T-helper 2 cell treated with Interferon-gamma antibody and Interleukin-4, amounts not matched to agents 5 μg/mL and 100 μg/mL, for 36 hours (primary cell): ENCODE measurements around the gene STX16.

Experiments
- DNase-seq: peaks from one replicate; pipeline ENCODE4 v3.0.0; 2021; ENCODE audit warnings: low spot score
- H3K27ac Mint-ChIP-seq: one replicate; pipeline ENCODE4 v1.8.0; 2021; ENCODE audit warnings: mild to moderate bottlenecking, mixed read lengths
- H3K27me3 Mint-ChIP-seq: one replicate; pipeline ENCODE4 v1.8.0; 2021; ENCODE audit warnings: low read depth, mixed read lengths
- H3K36me3 Mint-ChIP-seq: one replicate; pipeline ENCODE4 v1.8.0; 2021; ENCODE audit warnings: low read depth, mixed read lengths
- H3K4me1 Mint-ChIP-seq: one replicate; pipeline ENCODE4 v1.8.0; 2021; ENCODE audit warnings: low read depth, mixed read lengths
- H3K4me3 Mint-ChIP-seq: one replicate; pipeline ENCODE4 v1.8.0; 2022; ENCODE audit warnings: mild to moderate bottlenecking, moderate library complexity, mixed read lengths
- H3K9me3 Mint-ChIP-seq: one replicate; pipeline ENCODE4 v1.8.0; 2021; ENCODE audit warnings: mixed read lengths

STX16 gene

DNA sequence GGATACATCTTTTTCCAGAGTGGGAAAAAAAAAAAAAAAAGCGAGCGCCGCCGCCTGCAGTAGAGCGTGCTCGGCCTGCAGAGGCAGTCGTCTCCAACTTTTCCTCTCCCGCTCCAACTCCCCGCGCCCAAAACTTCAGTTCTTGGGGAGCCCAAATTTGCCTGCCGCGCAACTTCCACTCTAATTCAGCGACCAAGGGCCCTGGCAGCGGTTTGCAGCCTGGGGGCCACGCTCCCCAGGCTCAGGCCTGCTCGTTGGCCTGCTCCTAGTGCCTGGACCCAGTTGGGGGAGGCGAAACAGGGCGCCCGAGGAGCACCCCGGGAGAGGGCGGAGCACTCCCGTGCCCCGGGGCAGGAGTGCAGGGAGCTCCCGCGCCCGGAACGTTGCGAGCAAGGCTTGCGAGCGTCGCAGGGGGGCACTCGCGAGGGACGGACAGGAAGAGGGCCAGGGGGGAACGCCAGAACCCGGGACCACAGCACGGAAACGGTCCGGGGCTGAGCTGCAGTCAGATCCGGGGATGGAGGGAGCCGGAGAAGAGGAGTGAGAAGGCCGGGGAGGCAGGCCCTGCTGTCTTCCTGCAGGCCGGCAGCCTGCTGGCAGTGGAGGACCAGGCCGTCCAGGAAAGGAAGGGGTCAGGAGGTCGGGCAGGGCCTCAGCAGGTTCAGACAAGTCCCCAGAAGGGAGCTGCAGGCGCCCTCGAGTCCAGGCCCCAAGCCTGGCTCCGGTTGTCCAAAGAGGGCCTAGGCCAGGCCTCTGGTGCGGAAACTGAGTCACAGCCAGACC is at the start of gene STX16:
TSS of gene STX16 (plus strand) at position 508 of the 783 bp plus-strand sequence. CDS start 724 bp downstream, outside the sequence.
- peaks cover 3% of the 10 kb centered on the region for H3K27me3 Mint-ChIP-seq
- peaks cover 20% of the 10 kb centered on the region for H3K36me3 Mint-ChIP-seq
- peak within 1 kb of the TSS; percentile 98 for H3K27ac Mint-ChIP-seq
- DNase-seq, result peak; percentile 85
- no peaks in the 10 kb centered on the region for H3K9me3 Mint-ChIP-seq
- peak within 1 kb of the TSS; percentile 89 for H3K4me3 Mint-ChIP-seq
- H3K4me1 Mint-ChIP-seq, result peaks cover 14% of the 10 kb centered on the region

DNA sequence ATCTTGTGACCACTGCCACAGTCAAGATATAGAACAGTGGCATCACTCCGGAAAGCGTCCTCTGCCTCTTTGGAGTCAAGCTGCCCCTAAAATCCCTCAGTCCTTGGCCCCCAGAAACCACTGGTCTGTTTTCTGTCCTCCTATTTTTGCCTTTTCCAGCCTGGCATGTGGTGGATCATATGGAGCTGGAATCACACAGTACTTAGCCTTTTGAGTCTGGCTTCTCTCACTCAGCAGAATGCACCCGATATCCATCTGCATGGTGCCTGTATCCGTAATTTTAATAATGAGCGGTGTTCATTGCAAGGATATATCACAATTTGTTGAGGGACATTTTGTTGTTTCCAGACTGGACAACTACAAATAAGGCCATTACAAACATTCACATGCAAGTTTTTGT is 49.0 kb upstream of the STX16 start:
- Mint-ChIP-seq H3K36me3 (no peaks in the 10 kb centered on the region), H3K9me3 (no peaks in the 10 kb centered on the region), H3K4me3 (no peak overlapping the region), H3K27me3 (no peaks in the 10 kb centered on the region), H3K4me1 (no peaks in the 10 kb centered on the region), H3K27ac (no peak overlapping the region)
- no peak for DNase-seq

- Mint-ChIP-seq H3K4me3 (no peak overlapping the region), H3K27me3 (no peaks in the 10 kb centered on the region), H3K9me3 (no peaks in the 10 kb centered on the region), H3K36me3 (no peaks in the 10 kb centered on the region), H3K27ac (no peak overlapping the region), H3K4me1 (no peaks in the 10 kb centered on the region)
- DNase-seq, result no peak
Measured at GRCh38 chr20:58603721-58604120, 47.4 kb upstream of the STX16 start.

DNA sequence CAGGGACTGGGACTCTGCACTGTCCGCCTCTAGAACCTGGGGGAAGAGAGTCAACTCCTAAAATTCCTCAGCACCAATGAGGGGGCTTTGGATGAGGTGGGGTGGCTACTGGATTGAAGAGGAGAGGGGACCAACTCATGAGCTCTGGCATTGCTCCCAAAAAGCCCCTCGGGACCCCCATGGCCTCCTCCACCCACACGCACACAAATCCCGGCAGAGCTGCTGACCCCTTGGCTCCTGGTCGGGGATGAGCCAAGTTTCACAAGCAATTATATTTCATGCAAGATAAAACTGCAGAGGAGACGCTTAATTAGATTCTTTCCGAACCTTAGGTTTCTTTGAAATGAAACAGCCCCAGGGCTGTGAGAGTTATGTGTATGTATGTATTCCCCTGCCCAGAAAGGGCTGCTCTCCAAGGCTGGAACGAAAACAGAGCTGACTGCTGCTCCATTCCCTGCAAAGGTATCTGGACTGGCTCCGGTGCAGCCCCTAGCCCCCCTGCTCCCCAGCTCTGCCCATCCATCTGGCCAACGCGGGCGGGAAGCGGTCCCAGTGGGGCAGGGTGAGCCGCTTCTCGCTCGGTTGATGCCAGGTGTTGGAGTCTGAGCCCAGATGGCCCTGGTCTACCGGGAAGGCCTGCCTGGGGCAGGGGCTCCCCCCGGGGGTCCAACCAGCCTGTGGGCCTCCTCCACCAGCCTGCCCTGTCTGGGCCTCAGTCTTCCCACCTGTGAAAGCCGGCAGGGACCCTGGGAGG is 46.8 kb upstream of the STX16 start:
- Mint-ChIP-seq H3K27me3 (no peaks in the 10 kb centered on the region), H3K4me1 (no peaks in the 10 kb centered on the region), H3K9me3 (no peaks in the 10 kb centered on the region), H3K27ac (no peak overlapping the region), H3K36me3 (no peaks in the 10 kb centered on the region), H3K4me3 (no peak overlapping the region)
- DNase-seq, result no peak

DNA sequence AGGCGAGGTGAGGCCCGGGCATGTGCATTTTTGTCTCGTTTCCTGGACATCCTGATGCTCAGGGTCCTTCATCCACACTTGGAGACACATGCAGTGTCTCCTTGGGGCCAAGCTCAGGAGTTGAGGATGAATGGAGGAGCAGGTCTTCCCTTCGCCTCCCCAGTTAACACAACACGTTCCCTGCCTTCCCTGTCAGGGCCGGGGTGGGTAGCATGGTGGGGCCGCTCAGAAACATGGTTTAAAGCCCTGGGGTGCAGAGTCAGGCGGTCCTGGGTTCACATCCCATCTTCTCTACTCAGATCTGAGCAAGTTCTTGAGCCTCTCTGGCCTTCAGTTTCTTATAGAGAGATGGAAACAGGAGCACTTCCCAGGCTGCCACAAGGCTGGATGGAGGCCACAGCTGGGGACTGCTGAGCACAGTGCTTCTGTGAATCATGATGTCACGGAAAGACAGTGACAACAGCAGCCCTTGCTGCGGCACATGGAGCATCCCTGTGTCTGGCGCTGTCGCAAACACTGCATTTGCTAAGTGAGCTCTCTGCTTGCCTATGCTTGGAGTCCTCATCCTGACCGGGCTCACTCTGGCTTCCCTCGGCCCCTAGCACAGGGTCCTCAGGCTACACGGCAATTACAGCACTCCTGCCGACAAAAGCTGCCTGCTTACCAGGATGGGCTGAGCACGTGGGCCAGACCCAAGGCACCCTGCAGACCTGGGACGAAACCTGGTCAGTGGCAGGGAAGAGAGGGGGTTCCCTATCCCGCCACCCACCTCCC is 45.6 kb upstream of the STX16 start:
- H3K36me3 Mint-ChIP-seq, result no peaks in the 10 kb centered on the region
- no peak overlapping the region for H3K4me3 Mint-ChIP-seq
- no peak for DNase-seq
- H3K4me1 Mint-ChIP-seq, result no peaks in the 10 kb centered on the region
- no peaks in the 10 kb centered on the region for H3K27me3 Mint-ChIP-seq
- H3K27ac Mint-ChIP-seq, result no peak overlapping the region
- no peaks in the 10 kb centered on the region for H3K9me3 Mint-ChIP-seq

DNA sequence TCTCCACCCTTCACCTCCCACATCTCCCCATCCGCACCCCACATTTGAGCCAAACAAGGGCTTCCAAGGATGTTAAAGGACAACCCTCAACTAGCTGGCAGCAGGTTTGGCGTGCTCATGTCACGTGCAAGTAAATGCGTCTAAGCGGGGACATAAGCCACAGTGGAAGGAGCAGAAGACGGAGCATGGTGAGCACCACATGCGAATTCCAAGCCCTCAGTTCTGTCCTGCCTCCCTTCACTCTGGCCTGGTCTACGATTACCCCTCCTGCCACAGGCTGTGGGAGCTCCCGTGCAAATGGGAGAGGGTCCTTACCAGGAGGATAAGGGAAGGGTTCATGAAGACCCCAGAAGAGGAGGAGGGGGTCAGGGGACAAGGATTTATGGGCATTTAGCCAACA is 44.9 kb upstream of the STX16 start:
- Mint-ChIP-seq H3K9me3 (no peaks in the 10 kb centered on the region), H3K27me3 (no peaks in the 10 kb centered on the region), H3K4me3 (no peak overlapping the region), H3K4me1 (no peaks in the 10 kb centered on the region), H3K36me3 (no peaks in the 10 kb centered on the region), H3K27ac (no peak overlapping the region)
- DNase-seq, result no peak

- Mint-ChIP-seq H3K36me3 (no peaks in the 10 kb centered on the region), H3K27ac (no peak overlapping the region), H3K27me3 (no peaks in the 10 kb centered on the region), H3K4me3 (no peak overlapping the region), H3K4me1 (no peaks in the 10 kb centered on the region), H3K9me3 (no peaks in the 10 kb centered on the region)
- DNase-seq, result no peak
Measured at GRCh38 chr20:58608096-58608840, 42.8 kb upstream of the STX16 start.

DNA sequence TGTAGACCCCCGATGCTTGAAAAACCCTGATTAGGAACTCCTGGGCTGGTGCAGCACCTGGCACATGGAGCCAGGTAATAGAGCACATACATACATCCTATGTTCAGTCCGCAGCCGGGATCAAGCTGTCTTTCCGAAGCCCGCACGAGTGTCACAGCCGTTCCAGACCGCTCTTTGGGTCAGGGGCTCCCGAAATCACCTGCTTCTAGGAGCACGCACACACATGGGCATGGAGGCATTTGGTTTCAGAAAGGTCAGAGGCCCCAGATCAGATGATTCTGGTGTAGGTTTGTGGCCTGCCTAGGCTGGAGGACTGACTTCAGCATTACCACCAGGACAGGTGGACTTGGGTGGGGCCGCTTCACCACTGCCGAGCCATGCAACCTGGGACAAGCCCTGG is 42.1 kb upstream of the STX16 start:
- H3K27me3 Mint-ChIP-seq, result no peaks in the 10 kb centered on the region
- no peaks in the 10 kb centered on the region for H3K9me3 Mint-ChIP-seq

DNA sequence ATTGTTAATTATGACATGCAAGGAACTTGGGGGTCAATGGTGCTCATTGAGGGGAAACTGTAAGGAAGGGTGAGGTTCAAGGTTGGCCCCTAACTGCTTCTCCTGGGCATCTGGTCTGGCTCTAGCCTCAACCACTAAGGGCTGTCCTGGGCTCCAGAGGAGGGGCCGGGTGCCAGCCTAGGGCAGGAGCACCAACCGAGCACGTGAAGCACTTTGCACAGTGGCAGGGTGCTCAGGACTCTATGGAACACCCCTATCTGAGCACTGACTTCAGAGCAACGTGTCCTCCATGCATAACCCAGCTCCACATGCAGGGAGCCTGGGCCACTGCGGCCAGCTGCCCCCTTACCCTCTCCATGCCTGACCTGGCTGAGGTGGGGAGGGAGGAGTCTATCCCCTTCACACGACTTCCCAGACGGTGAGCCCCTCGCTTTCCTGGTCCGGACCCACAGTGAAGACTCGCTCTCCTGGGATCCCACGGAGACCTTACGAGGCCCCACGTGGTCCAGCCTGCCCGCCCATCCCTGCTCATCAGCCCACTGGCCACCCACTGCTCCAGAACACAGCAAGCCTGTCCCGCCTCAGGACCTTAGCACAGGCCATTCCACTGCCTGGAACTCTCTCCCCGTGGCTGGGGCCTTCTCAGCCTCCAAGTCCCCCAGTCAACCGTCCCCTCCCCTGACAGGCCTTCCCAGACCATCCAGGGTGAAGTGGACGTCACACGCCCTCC is 40.8 kb upstream of the STX16 start:
- H3K4me1 Mint-ChIP-seq, result no peaks in the 10 kb centered on the region
- DNase-seq, result no peak
- H3K36me3 Mint-ChIP-seq, result no peaks in the 10 kb centered on the region
- H3K4me3 Mint-ChIP-seq, result no peak overlapping the region
- H3K27ac Mint-ChIP-seq, result no peak overlapping the region
- H3K9me3 Mint-ChIP-seq, result no peaks in the 10 kb centered on the region
- H3K27me3 Mint-ChIP-seq, result no peaks in the 10 kb centered on the region

More for the DNA sequence above, 42.1 kb upstream of the STX16 start:
- no peak for DNase-seq
- H3K27ac Mint-ChIP-seq, result no peak overlapping the region
- no peaks in the 10 kb centered on the region for H3K4me1 Mint-ChIP-seq
- H3K4me3 Mint-ChIP-seq, result no peak overlapping the region
- H3K36me3 Mint-ChIP-seq, result no peaks in the 10 kb centered on the region

GRCh38 chr20:58610811-58611210 is 40.3 kb upstream of the STX16 start:
- Mint-ChIP-seq H3K9me3 (no peaks in the 10 kb centered on the region), H3K4me1 (no peaks in the 10 kb centered on the region), H3K27me3 (no peaks in the 10 kb centered on the region), H3K4me3 (no peak overlapping the region), H3K27ac (no peak overlapping the region), H3K36me3 (no peaks in the 10 kb centered on the region)
- DNase-seq, result no peak

DNA sequence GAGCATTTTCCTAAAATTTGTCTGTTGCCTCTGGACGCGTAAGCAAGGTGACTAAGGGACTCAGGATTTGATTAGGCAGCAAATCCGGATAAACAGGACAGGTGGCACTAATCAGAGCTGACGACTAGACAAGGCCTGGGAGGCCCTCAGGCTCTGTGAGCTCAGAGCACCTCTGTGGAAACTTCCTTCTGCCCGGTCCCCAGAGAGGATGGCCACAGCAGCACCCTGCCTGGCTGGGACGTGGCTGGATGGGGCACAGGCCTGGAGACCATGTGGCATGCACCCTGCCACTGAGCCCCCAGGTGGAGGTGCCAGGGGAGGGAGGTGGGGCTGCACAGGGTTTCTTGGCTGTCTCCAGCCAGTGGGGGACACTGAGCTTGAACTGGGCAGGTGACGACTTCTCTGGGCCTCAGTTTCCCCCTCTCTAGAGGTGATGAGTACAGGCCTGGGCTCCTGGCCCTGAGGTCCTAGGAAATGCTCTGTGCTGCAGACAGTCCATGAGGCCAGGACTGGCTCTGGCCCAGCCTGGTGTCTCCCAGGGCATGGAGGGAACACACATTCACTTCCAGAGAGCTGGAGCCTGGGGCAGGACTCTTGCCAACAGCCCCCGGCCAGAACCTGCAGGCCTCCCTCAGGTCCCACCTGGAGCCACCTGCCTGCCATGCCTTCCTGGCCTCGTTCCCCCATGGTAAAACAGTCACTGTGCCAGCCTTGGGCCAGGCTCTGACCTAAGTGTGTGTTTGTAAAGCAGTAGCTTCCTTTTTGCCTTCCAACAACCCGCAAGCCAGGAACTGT is 39.6 kb upstream of the STX16 start:
- Mint-ChIP-seq H3K36me3 (no peaks in the 10 kb centered on the region), H3K4me1 (no peaks in the 10 kb centered on the region), H3K4me3 (no peak overlapping the region), H3K27ac (no peak overlapping the region), H3K9me3 (no peaks in the 10 kb centered on the region), H3K27me3 (no peaks in the 10 kb centered on the region)
- no peak for DNase-seq

- Mint-ChIP-seq H3K4me1 (no peaks in the 10 kb centered on the region), H3K27me3 (no peaks in the 10 kb centered on the region), H3K36me3 (no peaks in the 10 kb centered on the region), H3K4me3 (no peak overlapping the region), H3K27ac (no peak overlapping the region), H3K9me3 (no peaks in the 10 kb centered on the region)
- DNase-seq, result no peak
Measured at GRCh38 chr20:58612121-58612691, 38.9 kb upstream of the STX16 start.
